Calu3 (cell line): ENCODE measurements around the gene CYP2B6. TPM values are rescaled to one million over a fixed set of nuclear protein-coding genes. Genes with fewer than 3 reads are reported as not detected.
"Not testable (repeated sequence)": the region's sequence is repeated elsewhere in the genome, so short reads cannot be mapped to it uniquely, and the experiment has no call there.

Source experiments
- BruUV-seq: library from RNA; stranded (reverse); fragments of 400-500 nt; replicated peaks from 2 replicates; lab custom pipeline; 2021; lab: Mats Ljungman, UMichigan
- CTCF ChIA-PET: fragments of 300-600 bp; sonication (Branson Sonifier 250); formaldehyde crosslinking; loops from one replicate; lab custom pipeline; 2022; ENCODE audit warnings: antibody characterized with exemption; lab: Charles Lee
- DNase-seq: peaks from one replicate; pipeline ENCODE4 v3.0.0; 2022
- H3K27ac Mint-ChIP-seq: one replicate; pipeline ENCODE4 v1.8.0; 2022; ENCODE audit warnings: mixed read lengths; ENCODE audit not compliant: unreplicated experiment
- H3K27me3 Mint-ChIP-seq: one replicate; pipeline ENCODE4 v1.8.0; 2022; ENCODE audit warnings: mixed read lengths; ENCODE audit not compliant: unreplicated experiment
- H3K36me3 Mint-ChIP-seq: one replicate; pipeline ENCODE4 v1.8.0; 2022; ENCODE audit warnings: mild to moderate bottlenecking, moderate library complexity, mixed read lengths; ENCODE audit not compliant: insufficient read depth, unreplicated experiment
- H3K4me1 Mint-ChIP-seq: one replicate; pipeline ENCODE4 v1.8.0; 2022; ENCODE audit warnings: mild to moderate bottlenecking, low read depth, mixed read lengths; ENCODE audit not compliant: unreplicated experiment
- H3K4me3 Mint-ChIP-seq: one replicate; pipeline ENCODE4 v1.8.0; 2022; ENCODE audit warnings: mild to moderate bottlenecking, low read depth, moderate library complexity, mixed read lengths; ENCODE audit not compliant: unreplicated experiment
- H3K9me3 Mint-ChIP-seq: one replicate; pipeline ENCODE4 v1.8.0; 2022; ENCODE audit warnings: low read depth, mixed read lengths; ENCODE audit not compliant: unreplicated experiment
- CTCF ChIP-seq: fragments of 200-600 bp; IDR thresholded peaks from one replicate; pipeline ENCODE4 v1.8.0; 2022; ENCODE audit warnings: antibody characterized with exemption; ENCODE audit not compliant: unreplicated experiment
- intact Hi-C: fragments of 100-400 bp; cut with micrococcal nuclease; formaldehyde crosslinking; loops from one replicate; pipeline ENCODE4 v1.10.0; 2022; ENCODE audit not compliant: unreplicated experiment
- total RNA-seq: library from RNA; stranded (reverse); gene quantifications from 2 replicates; pipeline ENCODE4 v1.2.3, GENCODE V29; 2022

CYP2B6 gene
- total RNA-seq, 1 experiment from 2014 or later, result 4.2 TPM

GRCh38 chr19:41000310-41000737 is 9.2 kb downstream of the CYP2B6 start:
- intact Hi-C loops, result no loop called here
- no TSS peak for BruUV-seq
- peaks cover 20% of the 10 kb centered on the region for H3K36me3 Mint-ChIP-seq
- H3K27me3 Mint-ChIP-seq, result no peaks in the 10 kb centered on the region
- peaks cover 68% of the 10 kb centered on the region for H3K4me1 Mint-ChIP-seq
- peak; percentile 98 for DNase-seq
- no peaks in the 10 kb centered on the region for H3K9me3 Mint-ChIP-seq
- H3K4me3 Mint-ChIP-seq, result peak overlapping the region; percentile 42
- no peak for TF ChIP-seq CTCF
- CTCF ChIA-PET, result interaction anchor here (0.6 to 1.8 kb wide), 10 partner anchors 9 to 396 kb away, joined by 3 to 9 read pairs (median 4); partner anchors contain the start of genes COQ8B and CYP2B6
- H3K27ac Mint-ChIP-seq, result peak overlapping the region; percentile 100

DNA sequence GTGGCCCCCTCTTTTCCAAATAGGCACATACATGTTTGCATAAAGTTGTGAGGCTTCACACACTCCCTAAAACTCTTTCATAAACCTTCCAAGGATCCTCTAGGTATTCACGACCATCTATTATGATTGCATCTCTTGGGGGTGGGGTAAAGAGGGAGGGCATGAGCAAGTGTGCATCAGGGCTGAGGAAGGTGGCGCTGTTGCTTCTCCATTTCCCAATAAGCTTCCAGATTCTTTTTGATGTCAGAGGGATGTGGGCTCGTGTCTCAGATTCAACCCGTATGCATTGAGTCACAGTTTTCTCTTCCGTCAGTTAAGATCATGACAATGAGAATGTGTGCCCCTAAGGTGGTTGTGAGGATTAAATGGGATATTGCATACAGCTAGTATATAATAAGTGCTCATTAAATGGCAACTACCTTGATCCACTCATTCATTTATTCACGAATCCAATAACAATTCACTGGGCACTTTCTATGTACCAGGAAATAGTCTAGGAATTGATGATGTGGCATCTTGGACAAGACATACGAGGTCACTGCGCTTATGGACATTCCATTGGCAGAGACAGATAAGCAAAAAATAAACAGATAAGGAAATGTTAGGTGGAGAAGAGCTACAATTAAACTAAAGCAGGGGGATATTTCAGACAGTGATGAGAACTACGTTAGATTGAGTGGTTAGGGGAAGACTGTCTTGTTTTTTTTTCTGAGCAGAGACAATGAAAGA is 10.3 kb downstream of the CYP2B6 start:
- peak; percentile 19 for DNase-seq
- intact Hi-C loops, result no loop called here
- peaks cover 20% of the 10 kb centered on the region for H3K36me3 Mint-ChIP-seq

GRCh38 chr19:41003656-41004055 is 12.6 kb downstream of the CYP2B6 start:
- Mint-ChIP-seq H3K27ac (peak overlapping the region; percentile 83), H3K4me1 (peaks cover 66% of the 10 kb centered on the region), H3K36me3 (peaks cover 20% of the 10 kb centered on the region), H3K4me3 (peak overlapping the region; percentile 2)
- intact Hi-C loops, H3K27me3 Mint-ChIP-seq, BruUV-seq, H3K9me3 Mint-ChIP-seq, CTCF ChIA-PET: not testable (repeated sequence)
- DNase-seq, result peak; percentile 65

More for the DNA sequence above, 10.3 kb downstream of the CYP2B6 start:
- TF ChIP-seq CTCF, result no peak
- Mint-ChIP-seq H3K4me1 (peaks cover 64% of the 10 kb centered on the region), H3K27ac (peak overlapping the region; percentile 100), H3K4me3 (no peak overlapping the region), H3K9me3 (no peaks in the 10 kb centered on the region), H3K27me3 (no peaks in the 10 kb centered on the region)
- CTCF ChIA-PET, result interaction anchor here (1.1 to 1.8 kb wide), 5 partner anchors 10 to 397 kb away, joined by 3 to 8 read pairs (median 3); no protein-coding TSS in a partner anchor
- BruUV-seq, result no TSS peak

GRCh38 chr19:41009700-41010235 is 18.7 kb downstream of the CYP2B6 start:
- H3K9me3 Mint-ChIP-seq, result peaks cover 6% of the 10 kb centered on the region
- BruUV-seq, result no TSS peak
- no peak overlapping the region for H3K4me3 Mint-ChIP-seq
- H3K36me3 Mint-ChIP-seq, result no peaks in the 10 kb centered on the region
- H3K27me3 Mint-ChIP-seq, result peaks cover 13% of the 10 kb centered on the region
- no peak for TF ChIP-seq CTCF
- no peak overlapping the region for H3K27ac Mint-ChIP-seq
- intact Hi-C loops, result no loop called here
- CTCF ChIA-PET, result no interaction called here
- no peak for DNase-seq
- H3K4me1 Mint-ChIP-seq, result peaks cover 39% of the 10 kb centered on the region
